Spinal cord (tissue), 10 donors: ENCODE results near the gene RAD51B. TPM values are rescaled to one million over a fixed set of nuclear protein-coding genes. Genes with fewer than 3 reads are reported as not detected.

Experiments used
- DNase-seq, 6 donors: peaks; one replicate each; pipeline versions ENCODE4 v3.0.0 to v3.0.0-alpha.2; 2013 to 2015; ENCODE audit warnings: low spot score in 6 of 6, low read depth in 4 of 6
- H3K27ac ChIP-seq: one replicate; pipeline ENCODE4 v1.5.1; 2013; ENCODE audit warnings: low read depth, low read length, control low read depth
- H3K27me3 ChIP-seq: one replicate; pipeline ENCODE4 v1.6.1; 2013; ENCODE audit warnings: low read length; ENCODE audit not compliant: control insufficient read depth, insufficient read depth
- H3K36me3 ChIP-seq: one replicate; pipeline ENCODE4 v1.6.1; 2013; ENCODE audit warnings: low read length; ENCODE audit not compliant: control insufficient read depth, insufficient read depth
- H3K4me1 ChIP-seq: one replicate; pipeline ENCODE4 v1.6.1; 2013; ENCODE audit warnings: low read length; ENCODE audit not compliant: control insufficient read depth, insufficient read depth
- H3K4me3 ChIP-seq: one replicate; pipeline ENCODE4 v1.5.1; 2013; ENCODE audit warnings: low read depth, low read length, control low read depth
- H3K9me3 ChIP-seq: one replicate; pipeline ENCODE4 v1.6.1; 2013; ENCODE audit warnings: low read length; ENCODE audit not compliant: control insufficient read depth, insufficient read depth
- WGBS: methylation state at CpG from one replicate; pipeline ENCODE4 v1.1.5; 2013; ENCODE audit warnings: missing lambda C conversion rate; ENCODE audit not compliant: insufficient coverage; 5-methylcytosine and 5-hydroxymethylcytosine counted together
- polyA plus RNA-seq, 2 donors: library from polyadenylated mRNA; unstranded; fragments of 120-200 nt; gene quantifications; one replicate each; pipeline ENCODE4 v1.2.1, GENCODE V29; 2013; ENCODE audit not compliant: insufficient read length in 2 of 2
- total RNA-seq, 2 donors: library from RNA; depleted of rRNA in 1 of 2; stranded (reverse); fragments of 120-200 nt in 1 of 2; fragments of >200 nt in 1 of 2; gene quantifications; one replicate each; pipeline versions ENCODE4 v1.2.3 to v1.2.4, GENCODE V29; 2013 to 2014
- donor health status: healthy.

The RAD51B gene
- total and polyA plus RNA-seq, 4 donors: 5.7 to 28.9 (median 14.4) TPM

DNA sequence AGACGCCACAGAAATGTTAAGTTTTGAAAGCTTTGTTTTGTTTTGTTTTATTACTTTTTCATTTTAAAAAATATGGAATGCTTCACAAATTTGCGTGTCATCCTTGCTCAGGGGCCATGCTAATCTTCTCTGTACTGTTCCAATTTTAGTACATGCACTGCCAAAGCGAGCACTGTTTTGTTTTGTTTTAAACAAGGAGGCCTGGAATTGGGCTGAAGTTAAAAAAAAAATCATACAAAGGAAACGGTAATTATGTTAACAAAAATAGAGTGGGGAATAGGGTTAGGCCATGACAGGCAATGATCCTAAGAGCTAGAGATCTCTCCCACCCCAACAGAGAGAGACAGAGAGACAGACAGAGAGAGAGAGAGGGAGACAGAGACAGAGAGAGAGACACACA, 916.3 kb downstream of the RAD51B start:
- no CpG with 5 or more reads among the region's 4 CpGs for WGBS
- Histone ChIP-seq H3K27me3 (no peaks in the 10 kb centered on the region), H3K36me3 (no peaks in the 10 kb centered on the region), H3K4me1 (peaks cover 48% of the 10 kb centered on the region), H3K4me3 (no peak overlapping the region), H3K27ac (peak overlapping the region; percentile 79), H3K9me3 (no peaks in the 10 kb centered on the region)
- no peak for DNase-seq

DNA sequence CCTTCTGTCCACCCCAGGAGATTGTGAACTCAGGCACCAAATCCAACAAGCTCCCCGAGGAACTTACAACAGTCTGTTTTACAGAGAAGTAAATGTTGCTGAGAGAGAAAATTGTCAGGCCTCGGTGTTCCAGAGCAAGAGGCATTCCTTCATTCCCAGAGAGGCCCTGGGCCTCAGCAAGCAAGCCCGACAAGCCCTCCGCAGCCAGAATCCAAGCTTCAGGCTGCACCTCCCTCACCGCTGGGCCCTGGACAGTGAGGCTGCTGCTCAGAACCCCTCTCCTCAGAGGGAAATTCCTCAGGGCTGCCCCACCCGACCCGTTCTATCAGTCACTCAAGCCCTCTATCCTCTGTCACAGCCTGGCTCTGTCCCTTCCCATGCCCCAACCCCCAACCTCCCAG, 916.9 kb downstream of the RAD51B start:
- Histone ChIP-seq H3K4me1 (peaks cover 42% of the 10 kb centered on the region), H3K9me3 (no peaks in the 10 kb centered on the region), H3K27ac (peak overlapping the region; percentile 79), H3K36me3 (no peaks in the 10 kb centered on the region), H3K27me3 (no peaks in the 10 kb centered on the region), H3K4me3 (no peak overlapping the region)
- 38% methylated on average over 5 of the region's 7 CpGs for WGBS
- peak in 1 of 6 donors; percentile 32 for DNase-seq

DNA sequence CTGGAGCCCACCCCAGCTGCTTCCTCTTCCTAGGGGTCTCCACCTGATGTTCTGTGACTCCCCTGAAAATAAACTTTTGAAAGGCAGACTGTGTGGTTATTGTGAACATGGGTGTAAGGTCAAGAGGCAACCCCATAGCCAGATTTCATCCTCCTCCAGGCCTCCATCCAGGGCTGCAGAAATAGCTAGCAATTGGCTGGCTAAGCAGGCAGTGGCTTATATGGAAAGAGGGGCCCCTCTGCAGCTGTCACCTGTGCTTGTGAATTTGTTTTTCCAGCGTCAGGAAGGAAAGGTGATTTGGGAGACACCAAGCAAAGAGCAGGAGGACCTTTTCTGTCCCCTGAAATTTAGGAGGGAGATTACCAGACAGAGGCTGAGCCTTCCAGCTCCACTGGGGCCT, 917.5 kb downstream of the RAD51B start:
- H3K4me3 ChIP-seq: no peak overlapping the region
- 86% methylated on average over 1 of the region's 1 CpG for WGBS
- DNase-seq: no peak
- no peaks in the 10 kb centered on the region for H3K27me3 ChIP-seq
- no peaks in the 10 kb centered on the region for H3K9me3 ChIP-seq
- peak overlapping the region; percentile 79 for H3K27ac ChIP-seq
- no peaks in the 10 kb centered on the region for H3K36me3 ChIP-seq
- H3K4me1 ChIP-seq: peaks cover 41% of the 10 kb centered on the region

DNA sequence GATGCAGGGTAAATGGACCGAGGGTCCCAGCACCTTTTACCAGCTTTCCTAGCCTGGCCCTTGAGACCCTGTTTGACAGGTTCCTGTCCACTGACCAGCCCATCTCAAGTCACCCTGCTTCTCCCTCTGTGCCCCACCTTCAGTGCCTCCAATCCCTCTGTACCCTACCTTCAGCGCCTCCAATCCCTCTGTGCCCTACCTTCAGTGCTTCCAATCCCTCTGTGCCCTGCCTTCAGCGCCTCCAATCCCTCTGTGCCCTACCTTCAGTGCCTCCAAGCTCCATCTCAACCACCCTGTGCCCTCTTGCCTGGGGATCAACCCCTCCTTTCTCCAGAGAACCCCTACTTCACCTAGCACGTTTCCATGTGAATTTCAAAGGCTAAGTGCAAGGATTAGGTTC, 919.0 kb downstream of the RAD51B start:
- no peaks in the 10 kb centered on the region for H3K9me3 ChIP-seq
- H3K27me3 ChIP-seq: no peaks in the 10 kb centered on the region
- no peak for DNase-seq
- H3K4me1 ChIP-seq: peaks cover 26% of the 10 kb centered on the region
- WGBS: 92% methylated on average over 4 of the region's 4 CpGs
- H3K4me3 ChIP-seq: no peak overlapping the region
- no peaks in the 10 kb centered on the region for H3K36me3 ChIP-seq
- H3K27ac ChIP-seq: no peak overlapping the region

DNA sequence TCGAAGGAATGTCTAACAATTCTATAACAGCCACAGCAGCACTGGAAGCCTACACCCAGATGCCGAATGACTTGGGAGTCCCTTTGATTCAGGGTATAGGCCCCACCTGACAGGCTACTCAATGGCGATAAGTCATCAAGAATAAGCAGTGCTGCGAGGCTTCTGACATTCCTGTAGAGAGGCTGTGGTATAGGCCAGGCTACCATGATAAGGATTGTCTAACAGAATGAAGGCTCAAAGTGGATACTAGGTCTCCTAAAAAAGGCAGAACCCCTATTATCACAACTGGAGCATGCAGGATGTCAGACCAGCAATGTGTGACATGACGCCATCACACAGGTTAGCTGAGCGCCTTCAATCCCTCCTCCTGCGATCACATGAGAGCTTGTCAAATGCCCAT, 920.1 kb downstream of the RAD51B start:
- Histone ChIP-seq H3K9me3 (no peaks in the 10 kb centered on the region), H3K4me1 (peaks cover 18% of the 10 kb centered on the region), H3K27ac (no peak overlapping the region), H3K36me3 (no peaks in the 10 kb centered on the region), H3K4me3 (no peak overlapping the region), H3K27me3 (no peaks in the 10 kb centered on the region)
- DNase-seq: no peak
- 97% methylated on average over 4 of the region's 7 CpGs for WGBS

DNA sequence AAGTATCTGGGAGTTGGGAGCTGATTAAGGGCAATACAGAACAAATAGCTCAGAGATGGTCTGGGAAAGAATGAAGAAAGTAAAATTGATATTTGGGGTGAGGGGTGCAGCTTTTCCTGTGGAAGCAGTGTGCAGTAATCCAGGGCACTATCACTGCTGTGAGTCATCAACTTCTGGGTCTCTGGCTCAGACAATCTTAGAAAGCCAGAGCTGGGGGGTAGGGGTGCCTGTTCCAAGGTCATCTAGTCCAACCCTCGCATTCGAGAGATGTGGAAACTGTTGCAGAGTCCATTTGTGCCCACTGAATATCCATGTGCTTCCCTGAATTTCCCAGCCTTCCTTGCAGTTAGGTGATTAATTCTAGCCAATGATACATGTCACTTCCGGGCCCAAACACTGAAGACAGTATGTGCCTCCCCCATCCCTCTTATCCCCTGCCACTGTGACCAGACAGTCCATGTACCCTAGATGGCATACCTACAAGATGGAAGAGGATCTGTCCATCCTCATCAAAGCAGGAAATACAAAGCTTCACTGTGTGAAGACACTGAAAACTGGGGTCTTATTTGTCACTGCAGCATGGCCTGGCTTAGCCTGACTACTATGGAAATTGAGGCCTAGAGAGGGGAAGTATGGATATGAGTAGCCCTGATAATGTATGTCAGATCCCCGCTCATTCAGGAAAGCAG, 921.4 kb downstream of the RAD51B start:
- H3K36me3 ChIP-seq: no peaks in the 10 kb centered on the region
- 96% methylated on average over 2 of the region's 4 CpGs for WGBS
- no peak for DNase-seq
- no peaks in the 10 kb centered on the region for H3K9me3 ChIP-seq
- no peak overlapping the region for H3K27ac ChIP-seq
- peaks cover 12% of the 10 kb centered on the region for H3K4me1 ChIP-seq
- no peaks in the 10 kb centered on the region for H3K27me3 ChIP-seq
- H3K4me3 ChIP-seq: no peak overlapping the region

DNA sequence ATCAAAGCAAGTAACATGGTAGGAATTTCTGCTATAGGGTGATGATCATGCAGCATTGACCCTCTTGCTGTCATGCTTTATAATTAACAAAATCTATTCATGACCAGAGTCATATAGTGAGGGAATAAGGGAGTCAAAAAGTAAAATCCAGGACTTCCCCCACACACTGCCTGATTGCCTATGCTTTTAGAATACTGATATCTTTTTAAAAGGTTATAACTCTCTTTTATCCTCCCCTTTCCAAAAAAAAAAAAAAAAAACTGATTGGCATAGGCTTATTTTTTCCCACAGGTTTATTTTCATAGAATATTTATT, 921.9 kb downstream of the RAD51B start:
- Histone ChIP-seq H3K4me3 (no peak overlapping the region), H3K9me3 (no peaks in the 10 kb centered on the region), H3K27me3 (no peaks in the 10 kb centered on the region), H3K27ac (no peak overlapping the region), H3K4me1 (peaks cover 9% of the 10 kb centered on the region), H3K36me3 (no peaks in the 10 kb centered on the region)
- DNase-seq: no peak

DNA sequence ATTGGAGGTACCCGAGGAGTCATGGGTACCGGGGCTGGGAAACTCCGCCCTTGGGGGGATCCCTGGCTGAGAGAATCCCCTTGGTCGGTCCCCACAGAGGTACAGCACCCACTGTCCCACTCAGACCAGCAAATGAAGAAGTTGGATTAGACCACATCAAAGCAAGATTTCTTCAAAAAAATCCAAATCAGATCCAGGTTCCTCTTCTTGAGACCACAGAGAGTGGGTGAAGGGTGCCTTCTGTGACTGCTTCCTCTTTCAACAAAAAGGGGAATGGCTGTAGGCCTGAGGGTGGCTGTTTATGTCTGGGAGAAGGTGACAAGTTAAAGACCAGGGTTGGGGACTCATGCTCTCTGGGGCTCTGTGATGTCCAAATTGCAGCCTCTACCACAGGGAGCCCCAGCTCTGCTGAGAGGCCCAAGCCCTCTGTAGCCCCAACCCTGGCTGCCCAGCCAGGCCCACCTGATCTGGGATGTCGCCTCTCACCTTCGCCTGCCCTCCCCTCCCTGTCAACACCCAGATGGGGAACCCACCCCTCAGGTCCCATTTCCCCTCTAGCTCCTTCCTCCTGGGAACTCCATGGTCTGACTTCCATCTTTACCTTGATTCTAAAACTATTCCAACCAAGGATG, 922.4 kb downstream of the RAD51B start:
- Histone ChIP-seq H3K27me3 (no peaks in the 10 kb centered on the region), H3K9me3 (no peaks in the 10 kb centered on the region), H3K36me3 (no peaks in the 10 kb centered on the region), H3K4me3 (no peak overlapping the region), H3K27ac (no peak overlapping the region), H3K4me1 (peaks cover 4% of the 10 kb centered on the region)
- DNase-seq: no peak
- WGBS: 100% methylated on average over 6 of the region's 6 CpGs

DNA sequence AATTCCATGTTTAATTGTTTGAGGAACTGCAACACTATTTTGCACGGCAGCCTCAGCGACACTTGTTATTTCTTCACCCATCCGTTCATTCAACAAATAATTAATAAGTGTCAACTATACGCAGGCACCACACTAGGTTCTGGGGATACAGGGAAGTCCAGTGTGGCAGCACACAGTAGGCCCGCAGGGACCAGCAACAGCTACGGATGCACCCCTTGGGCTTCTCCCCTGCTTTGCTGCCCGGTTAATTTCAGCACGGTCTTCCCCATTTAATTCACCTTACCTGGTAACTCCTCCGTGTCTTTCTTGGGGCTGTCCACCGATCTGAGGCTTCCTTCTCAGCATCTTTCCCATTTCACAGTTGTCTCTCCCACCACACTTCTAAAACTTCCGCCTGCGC, 925.0 kb downstream of the RAD51B start:
- no peak overlapping the region for H3K4me3 ChIP-seq
- no peaks in the 10 kb centered on the region for H3K36me3 ChIP-seq
- WGBS: 95% methylated on average over 12 of the region's 12 CpGs

DNA sequence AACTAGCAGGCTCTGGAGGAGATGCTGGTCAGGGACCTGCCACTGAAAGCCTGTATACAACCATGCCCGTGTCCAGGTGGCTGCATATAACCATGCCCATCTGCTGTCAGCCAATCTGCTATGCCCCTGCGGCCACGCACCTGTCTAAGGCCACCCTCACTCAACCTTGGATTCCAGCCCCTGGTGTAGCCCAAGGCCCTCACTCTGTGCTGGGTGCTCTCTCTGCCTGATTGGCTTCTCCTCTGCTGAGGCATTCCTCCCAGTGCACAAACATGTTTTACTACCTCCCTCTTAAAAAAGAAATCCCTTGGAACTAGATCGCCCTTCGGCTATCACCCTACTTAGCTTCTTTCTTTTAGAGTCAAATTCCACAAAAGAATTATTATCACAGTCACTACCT, 927.8 kb downstream of the RAD51B start:
- 92% methylated on average over 5 of the region's 5 CpGs for WGBS
- no peaks in the 10 kb centered on the region for H3K36me3 ChIP-seq
- no peak for DNase-seq

More for the DNA sequence above, 925.0 kb downstream of the RAD51B start:
- H3K9me3 ChIP-seq: no peaks in the 10 kb centered on the region
- H3K4me1 ChIP-seq: peaks cover 5% of the 10 kb centered on the region
- H3K27me3 ChIP-seq: no peaks in the 10 kb centered on the region
- no peak overlapping the region for H3K27ac ChIP-seq
- no peak for DNase-seq

More for the DNA sequence above, 927.8 kb downstream of the RAD51B start:
- Histone ChIP-seq H3K9me3 (no peaks in the 10 kb centered on the region), H3K27ac (no peak overlapping the region), H3K4me3 (no peak overlapping the region), H3K27me3 (no peaks in the 10 kb centered on the region), H3K4me1 (peaks cover 5% of the 10 kb centered on the region)
